H1 (cell line): ENCODE results near the gene C2orf78. TPM values are rescaled to one million over a fixed set of nuclear protein-coding genes. Genes with fewer than 3 reads are reported as not detected.

Experiments used
- CTCF ChIA-PET: fragments of 300-600 bp; sonication (Branson Sonifier 250); formaldehyde crosslinking; loops from one replicate; lab custom pipeline; 2021; ENCODE audit not compliant: partially characterized antibody; lab: Charles Lee
- POLR2A ChIA-PET: fragments of 300-600 bp; sonication (Branson Sonifier 250); formaldehyde crosslinking; loops from one replicate; lab custom pipeline; 2021; ENCODE audit warnings: inconsistent platforms; ENCODE audit not compliant: partially characterized antibody; lab: Charles Lee
- DNase-seq, 2 experiments: peaks; one replicate each; pipeline versions ENCODE4 v3.0.0 to v3.0.0-alpha.2; 2010 to 2022; ENCODE audit warnings: low spot score in 2 of 2, low read depth in 1 of 2, mixed read lengths in 1 of 2
- FAIRE-seq: peaks from 2 replicates; lab custom pipeline; 2011; peaks lifted over from hg19 to GRCh38; lab: Jason Lieb, UNC
- H2AFZ ChIP-seq: 2 replicates; pipeline ENCODE4 v1.8.1; 2012; ENCODE audit warnings: low read length, inconsistent platforms
- H2AK5ac ChIP-seq: 2 replicates; pipeline ENCODE4 v1.6.1; 2013; ENCODE audit warnings: low read depth, low read length
- H2BK120ac ChIP-seq: replicated peaks from 2 replicates; pipeline ENCODE3; 2013; ENCODE audit warnings: low read depth, low read length, inconsistent platforms
- H2BK12ac ChIP-seq: 2 replicates; pipeline ENCODE4 v1.6.1; 2013; ENCODE audit warnings: low read depth, low read length
- H2BK15ac ChIP-seq: 2 replicates; pipeline ENCODE4 v1.6.1; 2013; ENCODE audit warnings: low read length
- H2BK20ac ChIP-seq: 2 replicates; pipeline ENCODE4 v1.6.1; 2013; ENCODE audit warnings: low read length
- H2BK5ac ChIP-seq: 2 replicates; pipeline ENCODE4 v1.6.1; 2013; ENCODE audit warnings: low read depth, low read length
- H3K14ac ChIP-seq: 2 replicates; pipeline ENCODE4 v1.6.1; 2013; ENCODE audit warnings: inconsistent platforms; ENCODE audit not compliant: insufficient read length
- H3K18ac ChIP-seq: 2 replicates; pipeline ENCODE4 v1.6.1; 2013; ENCODE audit warnings: low read length; ENCODE audit errors: extremely low read depth
- H3K23ac ChIP-seq: 2 replicates; pipeline ENCODE4 v1.6.1; 2013; ENCODE audit warnings: inconsistent platforms; ENCODE audit not compliant: insufficient read length
- H3K23me2 ChIP-seq: 2 replicates; pipeline ENCODE4 v1.6.1; 2013; ENCODE audit warnings: low read depth, low read length
- H3K27ac ChIP-seq: 2 replicates; pipeline ENCODE4 v1.6.1; 2011; ENCODE audit warnings: low read depth, low read length, inconsistent platforms
- H3K27me3 ChIP-seq, 4 experiments: replicated peaks in 1 of 4; 1 replicate in 1 of 4; 2 replicates in 3 of 4; pipeline versions ENCODE4 v1.6.1 to v1.8.1; 2011 to 2013; ENCODE audit warnings: low read length in 3 of 4, mild to moderate bottlenecking in 3 of 4, inconsistent platforms in 2 of 4, mixed read lengths in 2 of 4, moderate library complexity in 1 of 4; ENCODE audit not compliant: control insufficient read depth in 3 of 4, insufficient read depth in 3 of 4; ENCODE audit errors: extremely low read depth in 1 of 4
- H3K36me3 ChIP-seq, 4 experiments: 2 replicates each; pipeline versions ENCODE4 v1.6.1 to v1.8.1; 2011 to 2013; ENCODE audit warnings: mild to moderate bottlenecking in 4 of 4, low read length in 3 of 4, moderate library complexity in 2 of 4, control low read depth in 1 of 4, inconsistent platforms in 1 of 4; ENCODE audit not compliant: insufficient read depth in 4 of 4, control insufficient read depth in 2 of 4
- H3K4ac ChIP-seq: replicated peaks from 2 replicates; pipeline ENCODE3; 2013; ENCODE audit warnings: low read length, low read depth, mixed read lengths, inconsistent platforms; ENCODE audit not compliant: insufficient read length
- H3K4me1 ChIP-seq, 4 experiments: replicated peaks in 1 of 4; 1 replicate in 1 of 4; 2 replicates in 3 of 4; pipeline versions ENCODE4 v1.6.1 to v1.8.1; 2011 to 2013; ENCODE audit warnings: low read length in 3 of 4, inconsistent platforms in 2 of 4, mixed read lengths in 1 of 4; ENCODE audit not compliant: insufficient read depth in 4 of 4, control insufficient read depth in 3 of 4
- H3K4me2 ChIP-seq, 2 experiments: 2 replicates each; pipeline versions ENCODE4 v1.6.1 to v1.8.1; 2011 to 2013; ENCODE audit warnings: low read depth in 2 of 2, low read length in 2 of 2, control low read depth in 1 of 2, inconsistent platforms in 1 of 2, mild to moderate bottlenecking in 1 of 2; ENCODE audit not compliant: insufficient read depth in 1 of 2
- H3K4me3 ChIP-seq, 4 experiments: fragments of 200-600, 300-600 bp in 1 of 4; sonication (generic), shearing (Covaris generic), sonication (Bioruptor Twin) in 1 of 4; 2 replicates each; pipeline versions ENCODE4 v1.5.1 to v1.8.1; 2011 to 2016; ENCODE audit warnings: low read length in 4 of 4, low read depth in 3 of 4, control low read depth in 2 of 4, inconsistent platforms in 2 of 4, mild to moderate bottlenecking in 2 of 4, mixed read lengths in 1 of 4, moderate library complexity in 1 of 4; ENCODE audit not compliant: insufficient read depth in 2 of 4; ENCODE audit errors: extremely low read depth in 1 of 4
- H3K56ac ChIP-seq: replicated peaks from 2 replicates; pipeline ENCODE3; 2013; ENCODE audit warnings: low read depth, mild to moderate bottlenecking, mixed read lengths, low read length, inconsistent platforms; ENCODE audit not compliant: insufficient read length
- H3K79me1 ChIP-seq: 2 replicates; pipeline ENCODE4 v1.6.1; 2013; ENCODE audit warnings: low read depth, low read length, control low read depth
- H3K79me2 ChIP-seq, 2 experiments: 2 replicates each; pipeline versions ENCODE4 v1.6.1 to v1.8.1; 2012 to 2013; ENCODE audit warnings: low read length in 2 of 2, mild to moderate bottlenecking in 2 of 2, inconsistent platforms in 1 of 2; ENCODE audit not compliant: insufficient read depth in 2 of 2, control insufficient read depth in 1 of 2
- H3K9ac ChIP-seq, 4 experiments: replicated peaks in 1 of 4; 1 replicate in 1 of 4; 2 replicates in 3 of 4; pipeline versions ENCODE4 v1.6.1 to v1.8.1; 2011 to 2013; ENCODE audit warnings: low read depth in 3 of 4, low read length in 3 of 4, control low read depth in 2 of 4, mild to moderate bottlenecking in 2 of 4, moderate library complexity in 2 of 4, inconsistent platforms in 1 of 4; ENCODE audit errors: extremely low read depth in 1 of 4
- H3K9me3 ChIP-seq, 2 experiments: 2 replicates each; pipeline versions ENCODE4 v1.6.1 to v1.8.1; 2012 to 2013; ENCODE audit warnings: mild to moderate bottlenecking in 2 of 2, moderate library complexity in 2 of 2, control low read depth in 1 of 2, inconsistent platforms in 1 of 2, low read depth in 1 of 2, low read length in 1 of 2, mixed read lengths in 1 of 2; ENCODE audit not compliant: insufficient read depth in 2 of 2
- H4K20me1 ChIP-seq, 2 experiments: replicated peaks in 1 of 2; 2 replicates each; pipeline versions ENCODE3 to v1.8.1; 2011 to 2013; ENCODE audit warnings: inconsistent platforms in 2 of 2, low read length in 2 of 2, mild to moderate bottlenecking in 1 of 2; ENCODE audit not compliant: insufficient read depth in 2 of 2, control insufficient read depth in 1 of 2
- H4K5ac ChIP-seq: 2 replicates; pipeline ENCODE4 v1.6.1; 2013; ENCODE audit warnings: low read length, low read depth, mixed read lengths, inconsistent platforms; ENCODE audit not compliant: insufficient read length
- H4K8ac ChIP-seq: 2 replicates; pipeline ENCODE4 v1.8.0; 2013; ENCODE audit warnings: mild to moderate bottlenecking, moderate library complexity, low read length, inconsistent platforms; ENCODE audit not compliant: insufficient read depth; ENCODE audit errors: extremely low read depth
- H4K91ac ChIP-seq: replicated peaks from 2 replicates; pipeline ENCODE3; 2013; ENCODE audit warnings: low read length, mixed read lengths, inconsistent platforms; ENCODE audit not compliant: insufficient read length
- BRCA1 ChIP-seq: IDR thresholded peaks from 2 replicates; pipeline ENCODE4 v1.6.1; 2012; ENCODE audit warnings: low read depth, low read length, improper control_type of control experiment
- PHF8 ChIP-seq: fragments of 200-600 bp; sonication (generic); conservative IDR thresholded peaks from 2 replicates; pipeline ENCODE4 v1.7.1; 2012; ENCODE audit warnings: low read depth, mild to moderate bottlenecking, inconsistent platforms, low read length, moderate library complexity
- RXRA ChIP-seq: IDR thresholded peaks from 2 replicates; pipeline ENCODE4 v1.6.1; 2011; ENCODE audit warnings: low read depth, mild to moderate bottlenecking, low read length, moderate library complexity; ENCODE audit not compliant: insufficient read depth
- WGBS, 2 experiments: shearing (Covaris generic) in 1 of 2; methylation state at CpG; one replicate each; pipeline versions ENCODE4 v1.1.6 to v1.1.7; 2013 to 2015; ENCODE audit warnings: low lambda C conversion rate in 2 of 2, mixed read lengths in 2 of 2, inconsistent platforms in 1 of 2, low coverage in 1 of 2, missing lambda C conversion rate in 1 of 2; ENCODE audit not compliant: insufficient replicate concordance in 2 of 2, insufficient coverage in 1 of 2, insufficient read length in 1 of 2; ENCODE audit errors: extremely low coverage in 1 of 2, missing lambda C conversion rate in 1 of 2; 5-methylcytosine and 5-hydroxymethylcytosine counted together
- polyA plus RNA-seq, 7 experiments: library from polyadenylated mRNA; depleted of rRNA in 3 of 7; stranded (reverse) in 5 of 7; unstranded in 2 of 7; fragments of >200 nt in 5 of 7; fragments of 200-250 nt in 2 of 7; gene quantifications; 1 replicate in 5 of 7; 2 replicates in 1 of 7; 4 replicates in 1 of 7; pipeline versions ENCODE4 v1.2.1 to v1.2.3, GENCODE V29; 2011 to 2013; ENCODE audit warnings: missing spikeins in 2 of 7, mixed read lengths in 2 of 7
- total RNA-seq: library from RNA; stranded (reverse); fragmentation: NEBNext Ultra II Directional; extraction: Animal tissue kit (Norgen Biotek cat#: 25700); gene quantifications from 2 replicates; pipeline ENCODE4 v1.2.1, GENCODE V29; 2021

C2orf78 gene
- total and polyA plus RNA-seq, 2 of the 8 experiments (the other 6 are each of a cell fraction or from before 2014, with no cell fraction given): 0.39 to 0.89 TPM

- peaks cover 0 to 4% (median 1%) of the 10 kb centered on the region in 4 experiments; a peak in 2 of 7 replicates for H3K4me1 ChIP-seq
- no peak overlapping the region for H3K27ac ChIP-seq
- H3K36me3 ChIP-seq: peaks cover 2 to 16% (median 4%) of the 10 kb centered on the region in 4 experiments; a peak in 4 of 8 replicates
- no peak overlapping the region for H2BK20ac ChIP-seq
- peak overlapping the region; percentile 84 to 98 for H3K4me2 ChIP-seq
- no peak overlapping the region for H2BK12ac ChIP-seq
- no peak overlapping the region for H2BK15ac ChIP-seq
- no peak overlapping the region for H3K23ac ChIP-seq
- H2BK5ac ChIP-seq: no peak overlapping the region
- H4K91ac ChIP-seq: no peak overlapping the region
- peak overlapping the region; percentile 22 for H4K5ac ChIP-seq
- no peak overlapping the region for H3K18ac ChIP-seq
- H2BK120ac ChIP-seq: no peak overlapping the region
- peaks cover 11 to 29% (median 23%) of the 10 kb centered on the region in 4 experiments for H3K27me3 ChIP-seq
- FAIRE-seq (no peak), DNase-seq (no peak)
- TF ChIP-seq PHF8 (no peak), RXRA (no peak), BRCA1 (no peak)
- H3K23me2 ChIP-seq: peaks cover 6% of the 10 kb centered on the region; the same call in 1 of the 2 replicates
- POLR2A ChIA-PET: interaction anchor here (1.0 to 1.5 kb wide), 6 partner anchors 9 to 101 kb away, joined by 3 to 7 read pairs (median 3); partner anchors contain the start of gene STAMBP
- CTCF ChIA-PET: interaction anchor here (1.1 to 1.3 kb wide), 2 partner anchors 18 to 78 kb away, joined by 3 read pairs; no protein-coding TSS in a partner anchor
- peak overlapping the region; percentile 82; the same call in 1 of the 2 replicates for H2AFZ ChIP-seq
- no peak overlapping the region for H2AK5ac ChIP-seq
- peaks cover 2 to 9% of the 10 kb centered on the region in 2 experiments; a peak in 3 of 4 replicates for H3K9me3 ChIP-seq
- H4K20me1 ChIP-seq: no peaks in the 10 kb centered on the region
- H3K4ac ChIP-seq: no peak overlapping the region
- H3K4me3 ChIP-seq: peak overlapping the region; percentile 68 to 98 (median 94)
- no peaks in the 10 kb centered on the region for H3K79me1 ChIP-seq
- WGBS, 2 experiments: 39% methylated on average over 8 of the region's 8 CpGs; no CpG with 5 or more reads in 1 of the 2 experiments
- H4K8ac ChIP-seq: no peak overlapping the region; the same call in 1 of the 2 replicates
- H3K14ac ChIP-seq: no peak overlapping the region
- H3K9ac ChIP-seq: peak overlapping the region in 3 of 4 experiments; percentile 9 to 89 (median 54); a peak in 5 of 7 replicates
- peaks cover 0 to 9% of the 10 kb centered on the region in 2 experiments; a peak in 2 of 4 replicates for H3K79me2 ChIP-seq
- H3K56ac ChIP-seq: no peak overlapping the region
These were observed 47.6 kb upstream of the C2orf78 start for GRCh38 chr2:73736378-73736777.
